Measurements from ENCODE around the gene MGST3.
"Not testable (repeated sequence)": the region's sequence is repeated elsewhere in the genome, so short reads cannot be mapped to it uniquely, and the experiment has no call there.

Gene MGST3

DNA sequence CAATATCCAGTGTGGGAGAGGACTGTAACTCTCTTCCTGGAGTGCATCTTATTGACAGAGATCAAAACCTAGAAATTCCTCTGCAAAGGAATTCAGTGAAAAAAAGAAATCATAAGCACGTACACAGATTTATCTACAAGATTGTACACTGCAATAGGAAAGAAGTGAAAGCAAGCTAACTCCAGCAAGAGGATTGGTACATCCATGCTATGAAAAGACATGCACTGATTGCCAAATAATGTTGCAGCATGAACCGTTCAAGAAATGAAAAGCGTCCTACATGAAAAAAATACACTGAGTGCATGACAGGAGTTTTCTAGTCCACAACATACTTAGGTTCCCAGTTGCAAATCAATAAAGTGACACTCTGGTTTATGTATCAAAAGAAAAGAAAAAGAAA is 1.9 kb upstream of the MGST3 start:
- no peak for DNase-seq (ENCODE audit: low spot score)

DNA sequence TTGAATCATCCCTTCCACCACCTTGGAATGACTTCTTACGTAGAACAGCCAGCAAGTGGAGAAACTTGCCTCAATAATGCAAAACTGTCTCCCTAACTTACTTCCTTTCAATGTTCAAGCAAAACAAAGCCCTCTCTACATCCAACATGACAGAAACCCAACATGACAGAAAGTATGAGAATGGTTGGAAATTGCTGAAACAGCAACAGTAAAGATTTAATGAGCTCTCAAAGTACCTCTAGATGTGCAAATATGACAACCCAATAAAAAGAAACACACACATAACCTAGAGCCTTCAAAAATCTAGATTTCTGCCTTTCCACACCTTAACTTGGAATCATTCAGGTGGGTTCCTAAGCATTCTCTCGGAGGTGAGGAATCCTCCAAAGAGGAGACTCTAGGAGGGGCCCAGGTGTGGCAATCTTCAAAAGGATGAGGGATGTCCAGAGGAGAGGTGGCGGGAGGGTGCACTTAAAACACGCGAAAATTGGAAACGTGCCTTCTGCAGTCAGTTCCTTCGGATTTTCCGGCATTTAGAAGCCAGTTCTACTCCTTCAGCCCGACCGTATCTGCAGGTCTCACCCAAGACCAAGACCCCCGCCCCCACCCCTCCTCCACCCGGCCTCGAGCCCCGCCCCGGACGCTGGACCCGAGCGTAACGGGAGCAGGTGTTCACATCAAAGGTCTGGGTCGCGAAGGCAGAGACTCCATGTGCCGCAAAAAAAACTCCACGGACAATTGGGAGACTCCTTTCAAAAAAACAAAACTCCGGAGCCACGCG is 996 bp upstream of the MGST3 start:
- DNase-seq (ENCODE audit: low spot score), result peak; percentile 22

DNA sequence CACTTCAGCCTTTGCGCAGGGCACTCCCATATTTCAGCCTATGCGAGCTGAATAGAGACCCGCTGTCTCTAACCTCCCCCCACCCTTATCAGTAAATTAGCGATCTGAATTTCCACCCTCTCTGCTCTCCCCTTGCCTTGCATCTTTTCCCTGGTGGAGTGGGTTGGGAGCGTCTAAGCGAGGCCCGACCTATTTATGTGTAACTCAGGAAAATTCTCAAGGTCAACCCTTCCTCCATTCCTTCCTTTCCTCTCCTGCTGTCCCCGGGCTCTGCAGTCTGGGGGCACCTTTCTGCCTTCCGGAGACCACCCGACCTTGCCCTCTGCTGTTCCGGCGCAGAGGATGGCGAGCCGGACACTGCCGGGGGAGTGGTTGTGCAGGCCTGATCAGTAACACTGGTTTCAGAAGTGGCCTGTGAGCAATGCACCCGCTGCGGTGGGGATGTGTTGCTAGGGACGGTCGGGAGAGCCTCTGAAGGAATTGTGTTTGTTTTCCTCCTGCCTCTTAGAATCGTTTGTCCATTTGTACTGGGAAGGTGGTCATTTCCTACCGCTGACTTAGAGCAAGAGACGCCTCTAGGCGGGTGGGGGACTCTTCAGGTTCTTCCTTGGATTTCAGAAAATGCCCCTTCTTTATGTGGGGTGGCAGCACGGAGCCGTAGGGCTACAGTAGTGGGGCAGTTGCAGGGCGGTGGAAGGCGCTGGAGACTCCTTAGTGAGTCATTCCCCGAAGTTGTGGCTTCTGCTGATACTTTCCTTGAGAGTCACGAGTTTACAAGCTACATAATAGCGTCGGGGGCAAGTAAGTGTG is 513 bp downstream of the MGST3 start:
- DNase-seq (ENCODE audit: low spot score), result peak; percentile 63

DNA sequence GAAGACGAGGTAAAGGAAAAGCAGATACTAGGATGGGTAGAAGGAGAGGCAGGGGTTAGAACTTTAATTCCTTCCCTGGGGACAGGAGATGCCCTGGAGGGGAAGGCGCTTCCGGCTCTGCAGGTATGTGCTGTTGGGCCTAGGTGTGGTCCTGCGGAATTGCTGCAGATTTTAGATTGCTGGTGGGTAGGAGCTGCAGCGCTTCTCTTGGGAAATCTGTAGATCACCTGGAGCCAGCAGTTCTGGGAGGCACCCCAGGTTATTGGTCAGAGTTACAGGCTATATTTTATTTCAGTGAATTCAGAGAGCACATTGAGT is 1.1 kb downstream of the MGST3 start:
- DNase-seq (ENCODE audit: low spot score), result no peak

DNA sequence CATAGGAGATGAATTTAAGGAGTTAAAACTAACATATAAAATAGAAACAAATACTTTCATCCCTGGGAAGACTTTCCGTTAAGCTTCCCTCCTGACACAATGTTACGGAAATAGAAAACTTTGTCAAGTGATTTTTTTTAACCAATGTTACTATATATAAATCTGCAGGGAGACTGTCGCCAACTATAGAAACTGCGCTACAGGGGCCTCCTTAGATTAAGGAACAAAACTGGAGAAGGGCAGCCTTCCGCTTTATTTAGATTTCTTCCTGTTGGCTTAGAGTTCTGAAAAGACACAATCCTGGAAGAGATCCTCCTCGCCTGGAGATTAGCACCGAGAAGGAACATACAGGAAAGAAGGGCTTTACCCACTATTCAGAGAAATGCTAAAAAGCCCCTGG is 1.5 kb downstream of the MGST3 start:
- no peak for DNase-seq (ENCODE audit: low spot score)

DNA sequence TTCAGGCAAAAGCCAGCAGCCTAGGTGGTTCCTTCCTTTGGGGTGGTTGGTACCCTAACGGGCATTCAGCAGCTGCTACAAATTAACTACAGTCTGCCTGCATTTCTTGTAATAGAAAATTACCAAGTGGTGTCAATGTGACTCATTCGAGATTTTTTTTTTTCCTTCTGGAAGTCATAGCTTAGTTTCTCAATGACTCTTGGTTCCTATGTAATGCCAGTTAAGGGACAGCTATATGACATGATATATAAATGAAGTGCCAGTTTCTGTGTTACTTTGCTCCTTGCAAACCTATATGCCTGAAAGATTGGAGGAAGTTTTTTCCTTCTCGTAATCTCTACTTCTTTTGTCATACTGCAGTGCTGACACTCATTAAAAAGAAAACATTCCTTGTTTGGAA is 2.6 kb downstream of the MGST3 start:
- no peak for DNase-seq (ENCODE audit: low spot score)

DNA sequence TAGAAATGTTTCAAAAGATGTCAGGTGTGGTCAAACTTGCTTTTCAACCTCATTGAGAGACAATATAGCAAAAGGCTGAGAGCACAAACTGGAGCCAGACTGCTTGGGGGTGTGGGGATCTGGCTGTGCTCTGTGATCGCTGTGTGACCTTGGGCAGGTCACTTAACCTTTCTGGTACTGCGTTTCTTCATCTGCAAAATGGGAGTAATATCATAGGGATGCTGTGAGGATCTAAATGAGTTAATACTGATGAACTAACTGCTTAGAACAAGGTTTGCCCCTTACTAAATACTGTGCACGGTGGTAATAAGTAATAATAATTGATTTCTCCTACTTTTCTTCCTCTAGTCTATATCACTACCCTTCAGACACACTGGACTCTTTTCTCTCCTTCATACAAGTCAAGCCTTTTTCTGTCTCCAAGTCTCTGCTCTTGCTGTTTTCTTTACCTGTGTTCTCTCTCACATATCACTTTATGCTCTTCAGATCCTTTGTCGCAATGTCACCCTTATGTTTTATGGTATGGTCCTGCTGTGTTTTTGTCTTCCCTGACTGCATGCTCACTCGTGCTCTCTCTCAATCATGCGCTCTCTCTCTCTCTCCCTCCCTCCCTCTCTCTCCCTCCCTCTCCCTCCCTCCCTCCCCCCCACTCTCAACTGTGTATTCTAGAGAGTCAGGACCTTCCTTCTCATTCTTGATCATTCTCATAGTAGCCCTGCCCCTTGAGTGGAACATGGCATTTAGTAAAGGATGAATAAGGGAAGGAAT is 3.3 kb downstream of the MGST3 start:
- no peak for DNase-seq (ENCODE audit: low spot score)

DNA sequence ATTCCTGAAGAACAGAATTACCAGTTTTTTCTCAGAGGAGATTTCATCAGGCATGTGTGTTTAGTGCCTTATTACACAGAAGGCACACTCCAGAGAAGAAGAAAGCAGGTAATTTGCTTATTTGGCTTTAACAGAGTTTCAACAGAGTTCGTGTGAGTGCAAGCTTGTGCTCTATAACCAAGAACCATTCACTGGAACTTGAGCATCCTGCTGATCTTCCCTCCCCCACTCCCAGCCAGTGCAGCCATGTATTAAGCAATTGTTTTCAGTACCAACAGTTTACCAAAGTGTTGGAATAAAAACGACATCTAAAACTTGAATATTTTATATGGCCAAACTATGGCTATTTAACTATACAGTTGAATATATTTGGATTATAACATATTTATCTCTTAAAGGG is 4.3 kb downstream of the MGST3 start:
- DNase-seq (ENCODE audit: low spot score), result peak; percentile 54

DNA sequence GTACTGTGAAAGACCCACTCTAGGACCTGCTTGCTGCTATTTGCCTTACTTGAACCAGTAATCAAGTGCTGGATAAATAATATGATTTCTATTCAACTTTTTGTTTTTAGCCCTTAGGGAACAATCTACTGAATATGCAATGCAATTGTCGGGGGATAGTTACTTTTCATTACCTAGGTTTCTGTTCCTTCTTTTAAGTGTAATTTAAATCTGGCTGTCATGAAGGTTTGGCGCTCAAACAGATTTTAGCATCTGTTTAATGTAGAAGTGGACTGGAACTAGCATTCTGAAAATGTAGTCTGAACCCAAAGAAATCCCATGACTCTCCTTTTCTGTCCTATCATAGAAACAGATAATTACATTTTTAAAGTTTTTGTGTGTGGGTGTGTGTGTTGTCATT is 4.8 kb downstream of the MGST3 start:
- DNase-seq (ENCODE audit: low spot score), result no peak

DNA sequence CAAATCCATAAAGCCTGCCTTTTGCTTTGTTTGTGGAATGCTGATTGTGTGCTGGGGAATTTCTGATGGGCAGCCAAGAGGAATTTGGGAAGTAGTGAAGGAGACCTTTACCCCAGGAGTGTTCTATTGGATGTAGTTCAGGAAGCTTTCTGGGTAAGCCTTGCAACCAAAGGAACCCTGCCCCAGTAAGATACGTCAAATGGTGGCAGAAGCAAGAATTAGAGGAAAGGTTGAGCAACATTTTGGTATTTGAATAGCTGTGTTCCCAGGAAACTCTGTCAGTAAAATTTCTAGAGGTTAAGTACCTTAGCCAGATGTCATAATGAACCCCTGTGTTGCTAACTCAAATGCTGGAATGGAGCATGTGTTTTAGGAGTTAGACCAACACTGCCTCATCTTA is 6.4 kb downstream of the MGST3 start:
- no peak for DNase-seq (ENCODE audit: low spot score)

DNA sequence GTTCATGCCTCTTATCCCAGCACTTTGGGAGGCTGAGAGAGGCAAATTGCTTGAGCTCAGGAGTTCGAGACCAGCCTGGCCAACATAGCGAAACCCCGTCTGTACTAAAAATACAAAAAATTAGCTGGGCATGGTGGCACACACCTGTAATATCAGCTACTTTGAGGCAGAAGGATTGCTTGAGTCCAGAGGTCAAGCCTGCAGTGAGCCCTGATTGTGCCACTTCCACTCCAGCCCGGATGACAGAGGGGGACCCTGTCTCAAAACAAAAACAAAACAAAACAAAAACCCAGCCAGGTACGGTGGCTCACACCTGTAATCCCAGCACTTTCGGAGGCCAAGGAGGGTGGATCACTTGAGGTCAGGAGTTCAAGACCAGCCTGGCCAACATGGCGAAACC is 7.2 kb downstream of the MGST3 start:
- DNase-seq (ENCODE audit: low spot score), result not testable (repeated sequence)

DNA sequence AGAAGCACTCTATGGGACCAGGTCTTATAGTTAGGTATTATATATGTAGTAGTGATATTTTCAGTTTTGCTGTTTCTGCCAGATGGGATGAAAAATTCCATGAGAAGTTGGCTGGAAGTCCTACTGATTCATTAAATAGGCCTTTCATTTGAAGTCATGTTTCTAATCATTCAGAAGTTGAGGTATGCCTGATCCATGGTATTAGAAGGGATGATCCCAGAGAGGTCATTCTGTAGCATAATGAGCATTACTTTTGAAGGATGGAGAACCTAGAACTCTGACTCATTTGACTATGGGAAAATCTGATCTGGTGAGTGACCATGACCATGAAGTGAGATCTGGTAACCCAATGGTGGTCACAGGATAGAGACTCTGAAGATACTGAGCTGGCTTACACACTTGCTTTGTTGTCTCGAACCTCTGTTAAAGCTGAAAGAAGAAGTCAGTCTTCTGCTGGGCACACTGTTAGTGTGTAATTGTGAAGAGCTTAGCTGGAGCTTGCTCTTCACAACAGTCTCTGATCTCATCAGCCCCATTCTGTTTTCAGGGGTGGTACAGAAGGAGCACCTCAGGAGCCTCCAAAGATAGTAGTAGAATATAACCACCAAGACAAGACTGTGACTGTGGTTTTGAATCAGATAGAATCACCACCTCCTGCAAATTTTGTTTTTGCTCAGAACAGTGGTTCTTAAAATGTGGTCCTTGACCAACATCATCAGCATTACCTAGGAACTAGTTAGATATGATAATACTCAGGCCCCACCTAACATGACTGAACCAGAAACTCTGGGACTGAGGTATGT is 9.0 kb downstream of the MGST3 start:
- no peak for DNase-seq (ENCODE audit: low spot score)

DNA sequence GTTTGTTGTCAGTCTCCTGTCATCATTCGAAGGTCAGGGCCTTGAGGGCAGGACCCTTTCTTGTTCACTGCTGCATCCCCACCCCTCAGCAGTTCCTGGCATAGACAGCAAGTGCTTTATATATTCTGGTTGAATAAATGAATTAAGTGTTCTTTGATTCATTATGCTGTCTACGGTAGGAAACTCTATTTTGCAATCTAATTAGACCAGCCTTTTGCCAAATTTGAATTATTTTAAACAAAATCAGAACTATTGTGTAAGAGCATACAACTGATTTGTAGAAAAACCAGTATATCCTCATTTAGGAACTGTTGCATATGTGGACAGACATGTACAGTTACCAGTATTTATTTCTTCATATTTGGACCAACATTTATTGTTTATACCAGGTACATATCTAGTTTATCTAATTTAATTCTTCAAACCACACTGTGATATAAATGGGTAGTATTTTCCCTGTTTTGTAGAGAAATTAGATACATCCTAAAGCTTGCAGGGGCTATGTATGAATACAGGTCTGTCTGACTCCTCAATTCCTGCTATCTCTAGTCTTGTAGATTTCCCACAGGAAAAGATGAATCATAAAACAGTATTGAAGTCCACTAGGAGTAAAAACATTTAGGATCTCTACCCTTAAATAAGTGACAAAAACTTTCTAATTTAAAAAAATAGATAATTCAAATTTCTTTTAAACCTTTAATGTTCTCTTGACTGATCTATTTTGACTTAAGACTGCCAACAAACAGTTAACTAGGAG is 10.4 kb downstream of the MGST3 start:
- DNase-seq (ENCODE audit: low spot score), result no peak

DNA sequence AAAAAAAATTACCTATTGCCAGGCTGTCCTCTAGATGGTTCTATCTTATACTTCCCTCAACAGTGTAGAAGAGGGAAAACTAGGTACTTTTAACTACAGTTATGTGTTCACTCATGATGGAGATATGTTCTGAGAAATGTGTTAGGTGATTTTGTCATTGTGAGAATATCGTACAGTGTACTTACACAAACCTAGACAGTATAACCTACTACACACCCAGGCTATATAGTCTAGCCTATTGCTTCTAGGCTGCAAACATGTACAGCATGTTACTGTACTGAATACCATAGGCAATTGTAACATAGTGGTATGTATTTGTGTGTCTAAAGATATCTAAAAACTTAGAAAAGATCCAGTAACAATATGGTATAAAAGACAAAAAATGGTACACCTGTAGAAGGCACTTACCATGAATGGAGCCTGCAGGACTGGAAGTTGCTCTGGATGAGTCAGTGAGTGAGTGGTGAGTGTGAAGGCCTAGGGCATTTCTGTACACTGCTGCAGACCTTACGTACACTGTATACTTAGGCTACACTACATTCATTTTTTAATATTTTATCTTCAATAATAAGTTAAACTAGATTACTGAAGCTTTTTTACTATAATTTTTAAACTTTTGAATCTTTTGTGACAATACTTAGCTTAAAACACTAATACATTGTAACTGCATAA is 13.2 kb downstream of the MGST3 start:
- DNase-seq (ENCODE audit: low spot score), result no peak

DNA sequence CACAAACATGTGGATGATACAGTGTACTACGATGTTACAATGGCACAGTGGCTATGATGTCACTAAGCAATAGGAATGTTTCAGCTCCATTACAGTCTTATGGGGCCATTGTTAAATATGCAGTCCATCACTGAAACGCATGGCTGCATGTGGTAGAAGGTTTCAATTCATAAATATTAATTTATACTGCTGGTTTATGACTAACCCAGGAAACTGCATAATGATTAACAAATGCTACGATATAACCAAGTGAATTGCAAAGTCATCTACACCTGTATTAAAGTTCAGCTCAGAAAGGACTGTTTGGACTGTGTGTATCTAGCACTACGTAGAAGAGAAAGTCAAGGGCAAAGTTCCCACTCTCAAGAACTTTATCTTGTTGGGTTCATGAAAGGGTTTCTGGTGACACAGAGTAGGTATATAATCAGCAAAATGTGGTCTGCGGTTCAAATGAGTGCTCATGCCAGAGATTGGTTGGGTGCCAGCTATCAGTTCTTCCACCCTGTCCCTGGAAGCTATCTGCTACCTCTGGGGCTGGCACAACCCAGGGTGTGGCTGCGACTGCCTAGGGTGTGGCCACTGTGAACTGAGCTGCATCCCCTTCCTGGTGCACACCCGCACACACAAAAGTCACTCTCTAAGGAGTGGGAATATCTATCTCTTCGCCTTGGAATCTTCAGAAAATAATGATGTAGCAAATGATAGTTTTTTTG is 14.8 kb downstream of the MGST3 start:
- no peak for DNase-seq (ENCODE audit: low spot score)

DNA sequence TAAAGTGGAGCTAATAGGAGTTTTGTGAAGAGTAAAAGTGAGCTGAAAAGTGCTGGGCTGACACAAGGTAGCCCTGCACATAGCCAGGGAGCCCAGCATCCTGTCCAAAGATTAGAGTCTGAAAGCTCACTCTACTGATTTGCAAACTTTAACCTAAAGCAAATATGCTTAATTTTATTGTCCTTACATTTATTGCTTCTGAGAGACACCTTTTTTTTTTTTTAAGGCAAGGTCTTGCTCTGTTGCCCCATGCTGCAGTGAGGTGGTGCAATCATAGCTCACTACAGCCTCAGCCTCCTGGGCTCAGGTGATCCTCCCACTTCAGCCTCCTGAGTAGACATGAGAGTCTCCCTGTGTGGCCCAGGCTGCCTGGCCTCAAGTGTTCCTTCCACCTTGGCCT is 16.5 kb downstream of the MGST3 start:
- DNase-seq (ENCODE audit: low spot score), result no peak

DNA sequence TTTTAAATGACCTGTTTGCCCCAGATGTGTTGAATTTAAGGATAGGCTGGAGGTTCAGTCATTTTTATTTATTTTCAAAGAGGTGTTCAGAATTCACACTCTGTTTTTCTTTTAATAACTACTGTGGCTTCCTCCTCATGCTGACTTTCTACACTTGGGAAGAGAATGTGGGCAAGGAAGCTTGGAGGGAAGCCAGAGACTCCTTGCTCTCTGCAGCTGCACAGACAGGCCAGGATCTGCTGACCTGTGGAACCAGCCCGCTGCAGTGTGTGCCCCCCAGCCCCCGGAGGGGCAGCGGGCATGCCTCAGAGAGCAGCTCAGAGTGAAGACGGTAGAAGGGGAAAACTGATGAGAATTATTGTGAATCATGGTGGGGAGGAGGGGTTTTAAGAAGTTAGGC is 16.9 kb downstream of the MGST3 start:
- no peak for DNase-seq (ENCODE audit: low spot score)

DNA sequence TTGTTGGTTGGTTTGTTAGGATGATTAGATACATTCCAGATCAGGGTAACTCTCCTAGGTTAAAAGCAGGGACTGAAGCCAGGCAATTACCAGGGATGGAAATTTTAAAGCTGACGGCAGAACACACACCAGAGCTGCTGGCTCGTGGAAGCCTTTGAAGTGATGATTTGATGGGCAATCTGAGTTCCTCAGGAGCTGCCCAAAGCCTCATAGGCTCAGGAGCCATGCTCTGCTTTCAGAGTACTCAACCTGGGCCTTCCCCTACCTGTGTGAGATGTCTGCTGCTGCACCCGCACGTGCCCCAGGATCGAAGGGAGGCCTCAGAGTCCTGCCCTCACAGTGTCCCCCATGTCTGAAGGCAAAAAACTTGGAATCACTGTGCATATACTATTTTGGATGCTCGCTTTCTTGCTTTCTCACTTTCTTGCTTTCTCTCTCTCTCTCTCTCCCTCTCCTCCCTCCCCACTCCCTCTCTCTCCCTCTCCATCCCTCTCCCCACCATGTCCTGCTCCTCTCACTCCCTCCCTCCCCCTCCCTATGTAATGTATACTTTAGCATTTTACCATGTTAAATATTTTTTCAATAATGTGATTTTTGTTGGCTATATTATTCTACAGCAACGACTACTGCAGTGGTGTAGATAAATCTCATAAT is 18.0 kb downstream of the MGST3 start:
- no peak for DNase-seq (ENCODE audit: low spot score)

DNA sequence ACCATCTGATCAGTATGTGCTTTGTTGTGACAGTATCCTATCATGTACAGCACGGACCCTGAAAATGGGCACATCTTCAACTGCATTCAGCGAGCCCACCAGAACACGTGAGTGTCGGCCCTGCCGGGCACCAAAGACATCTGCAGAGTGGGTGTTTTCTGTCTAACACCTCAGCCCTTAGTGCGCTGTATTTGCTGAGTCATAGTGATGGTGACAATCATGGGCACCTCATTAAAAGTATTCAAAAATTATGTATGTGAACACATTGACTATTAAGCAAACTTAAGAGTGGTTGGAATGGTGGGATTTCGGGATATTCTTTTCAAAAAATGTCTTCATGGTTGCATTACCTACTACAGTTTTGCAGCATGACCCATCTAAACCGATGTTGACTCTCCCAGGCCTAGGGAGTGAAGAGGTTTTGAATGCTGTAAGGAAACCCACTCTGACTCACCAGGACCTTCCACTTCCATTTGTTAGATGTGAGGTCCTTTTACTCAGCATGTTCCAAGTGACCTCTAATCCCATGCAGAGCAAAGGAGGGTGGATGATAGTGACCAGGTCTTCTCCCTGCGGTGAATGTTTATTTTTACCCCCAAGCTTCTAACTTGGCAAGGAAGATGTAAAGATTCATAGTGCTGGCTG is 20.1 kb downstream of the MGST3 start:
- no peak for DNase-seq (ENCODE audit: low spot score)
